GM12873 (cell line): ENCODE results near the gene CD300C.

Experiments
- CTCF ChIP-seq: IDR thresholded peaks from 2 replicates; pipeline ENCODE4 v1.5.1; 2012; ENCODE audit warnings: low read depth, mild to moderate bottlenecking, moderate library complexity, low read length, control low read depth; ENCODE audit not compliant: insufficient read depth; ENCODE audit errors: missing control alignments

Gene CD300C

DNA sequence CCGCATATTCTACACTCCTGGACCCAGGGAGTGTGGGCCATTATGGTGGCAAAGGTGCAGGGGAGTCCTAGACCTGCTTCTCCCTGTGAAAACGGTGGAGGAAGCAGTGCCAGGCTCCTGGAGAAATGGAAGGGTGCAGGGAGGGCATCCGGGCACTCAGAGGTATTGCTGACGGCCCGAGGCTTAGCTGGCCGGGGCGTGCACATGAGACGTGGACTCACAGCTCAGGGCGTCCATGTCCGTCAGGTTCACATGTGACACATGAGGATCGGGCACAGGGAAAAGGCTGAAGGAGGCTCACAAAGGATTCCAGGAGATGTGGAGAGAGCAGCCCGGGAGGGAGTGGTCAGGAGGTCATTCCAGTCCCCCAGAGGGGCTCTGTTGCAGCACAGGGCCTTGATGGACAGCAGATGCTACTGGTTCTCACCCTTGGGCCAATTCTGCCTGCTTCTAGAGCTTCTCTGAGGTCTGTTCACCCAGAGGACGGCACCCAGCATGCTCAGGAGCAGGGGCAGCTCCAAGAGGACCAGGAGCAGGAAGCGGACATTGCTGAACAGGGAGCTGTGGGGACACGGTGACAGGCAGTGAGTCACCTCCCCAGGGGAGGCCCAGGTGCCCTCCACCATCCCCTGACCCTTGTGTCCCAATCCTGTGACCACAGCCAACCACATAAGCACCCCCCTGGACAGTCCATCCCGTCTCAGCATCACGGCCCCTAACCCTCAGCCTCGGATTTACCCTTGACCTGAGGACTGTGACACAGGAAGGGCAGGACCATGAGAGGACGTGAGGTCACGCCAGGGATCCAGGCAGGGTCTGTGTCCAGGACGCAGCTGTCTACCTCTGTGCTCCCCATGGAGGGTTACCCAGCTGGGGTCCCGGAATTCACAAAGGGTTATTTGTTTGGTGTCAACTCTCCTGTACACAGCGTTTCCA is 4.5 kb downstream of the CD300C start:
- TF ChIP-seq CTCF: no peak

- no peak for TF ChIP-seq CTCF
These were observed 6.6 kb downstream of the CD300C start for GRCh38 chr17:74539281-74539820.

- TF ChIP-seq CTCF: no peak
These were observed 9.0 kb downstream of the CD300C start for GRCh38 chr17:74536890-74537289.

DNA sequence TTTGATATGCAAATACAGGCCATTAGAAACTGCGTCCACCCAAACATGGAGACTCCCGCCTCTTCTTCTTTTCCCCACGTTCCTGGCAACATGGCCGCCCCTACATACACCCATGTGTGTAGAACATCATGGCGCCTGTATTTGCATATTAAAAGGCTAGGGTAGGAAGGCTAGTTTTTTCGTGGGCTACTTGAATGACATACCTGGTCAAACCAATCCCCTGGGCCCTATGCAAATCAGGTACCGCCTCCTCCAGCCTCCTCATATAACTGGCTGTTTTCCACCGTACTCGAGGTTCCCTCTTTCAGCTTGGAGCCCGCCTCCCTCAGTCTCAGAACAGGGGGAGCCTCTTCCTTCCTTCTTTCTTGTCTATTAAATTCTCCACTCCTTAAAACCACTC is 13.8 kb downstream of the CD300C start:
- no peak for TF ChIP-seq CTCF

- no peak for TF ChIP-seq CTCF
These were observed 14.6 kb downstream of the CD300C start, which contains the start of gene CD300LB for GRCh38 chr17:74531231-74531761. CD300LB (minus strand) TSS chr17:74531475; CDS start chr17:74531350, 125 bp downstream.

GRCh38 chr17:74530831-74531150 is 15.1 kb downstream of the CD300C start:
- TF ChIP-seq CTCF: no peak

DNA sequence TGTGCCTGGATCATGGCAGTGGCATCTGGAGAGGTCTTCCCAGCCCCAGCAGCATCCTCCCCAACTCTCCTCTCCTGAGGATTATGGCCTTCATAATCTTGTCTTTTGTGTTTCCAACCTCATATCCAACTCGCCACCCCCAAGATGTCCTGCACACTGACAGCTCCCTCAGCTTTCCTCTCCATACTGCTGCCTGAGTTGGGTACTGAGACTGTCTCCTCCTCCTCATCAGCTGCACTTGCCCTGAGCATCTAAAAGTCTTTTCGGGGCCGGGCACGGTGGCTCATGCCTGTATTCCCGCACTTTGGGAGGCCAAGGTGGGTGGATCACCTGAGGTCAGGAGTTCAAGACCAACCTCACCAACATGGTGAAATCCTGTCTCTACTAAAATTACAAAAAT is 16.7 kb downstream of the CD300C start:
- TF ChIP-seq CTCF: no peak
